ENCODE data around the gene ATP5PB. TPM values are rescaled to one million over a fixed set of nuclear protein-coding genes. Genes with fewer than 3 reads are reported as not detected.

ATP5PB gene
- total RNA-seq, 2 experiments from 2014 or later, result 286 to 303 TPM

DNA sequence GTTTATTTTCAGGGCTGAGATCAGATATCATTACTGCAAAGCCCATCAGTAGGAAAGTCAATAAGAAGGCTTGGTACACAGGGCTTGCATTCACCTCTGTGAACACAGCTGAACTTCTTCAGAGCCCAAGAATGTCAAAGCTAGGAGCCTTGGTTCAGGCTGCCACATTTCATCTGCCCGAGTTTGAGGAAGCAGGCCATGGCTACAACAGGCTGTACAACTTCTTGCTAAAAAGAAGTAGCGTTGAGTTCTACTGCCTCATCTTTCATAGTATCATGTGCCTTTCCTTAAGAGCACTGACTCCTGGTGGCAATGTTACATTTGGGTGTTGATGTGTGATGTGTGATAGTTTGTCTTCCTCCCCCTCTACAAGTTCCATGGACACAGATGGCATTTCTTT, 34.6 kb downstream of the ATP5PB start:
- Histone ChIP-seq H3K27ac (ENCODE audit: low read depth, low read length, poor library complexity, severe bottlenecking) (no peak overlapping the region), H4K20me1 (ENCODE audit: insufficient read depth, low read length) (no peaks in the 10 kb centered on the region), H3K79me2 (ENCODE audit: insufficient read depth, low read depth, low read length) (no peaks in the 10 kb centered on the region), H3K4me1 (ENCODE audit: insufficient read depth, low read length, poor library complexity, severe bottlenecking) (peaks cover 7% of the 10 kb centered on the region), H2AFZ (ENCODE audit: low read length) (no peak overlapping the region), H3K36me3 (ENCODE audit: insufficient read depth, low read length) (no peaks in the 10 kb centered on the region), H3K4me2 (ENCODE audit: low read length) (no peak overlapping the region), H3K4me3 (ENCODE audit: low read depth, low read length, poor library complexity, severe bottlenecking) (no peak overlapping the region), H3K9me2 (ENCODE audit: insufficient read depth, low read length) (no peaks in the 10 kb centered on the region), H3K9me3 (ENCODE audit: low read length) (no peaks in the 10 kb centered on the region)
- TF ChIP-seq, protein P1, sequence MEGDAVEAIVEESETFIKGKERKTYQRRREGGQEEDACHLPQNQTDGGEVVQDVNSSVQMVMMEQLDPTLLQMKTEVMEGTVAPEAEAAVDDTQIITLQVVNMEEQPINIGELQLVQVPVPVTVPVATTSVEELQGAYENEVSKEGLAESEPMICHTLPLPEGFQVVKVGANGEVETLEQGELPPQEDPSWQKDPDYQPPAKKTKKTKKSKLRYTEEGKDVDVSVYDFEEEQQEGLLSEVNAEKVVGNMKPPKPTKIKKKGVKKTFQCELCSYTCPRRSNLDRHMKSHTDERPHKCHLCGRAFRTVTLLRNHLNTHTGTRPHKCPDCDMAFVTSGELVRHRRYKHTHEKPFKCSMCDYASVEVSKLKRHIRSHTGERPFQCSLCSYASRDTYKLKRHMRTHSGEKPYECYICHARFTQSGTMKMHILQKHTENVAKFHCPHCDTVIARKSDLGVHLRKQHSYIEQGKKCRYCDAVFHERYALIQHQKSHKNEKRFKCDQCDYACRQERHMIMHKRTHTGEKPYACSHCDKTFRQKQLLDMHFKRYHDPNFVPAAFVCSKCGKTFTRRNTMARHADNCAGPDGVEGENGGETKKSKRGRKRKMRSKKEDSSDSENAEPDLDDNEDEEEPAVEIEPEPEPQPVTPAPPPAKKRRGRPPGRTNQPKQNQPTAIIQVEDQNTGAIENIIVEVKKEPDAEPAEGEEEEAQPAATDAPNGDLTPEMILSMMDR (conservative IDR thresholded peaks at IDR 0.05; ENCODE audit: low read length), result no peak
- TF ChIP-seq EZH2phosphoT487 (IDR thresholded peaks at IDR 0.05; ENCODE audit: borderline replicate concordance, low read depth, low read length), result no peak
- intact Hi-C loops (cut with micrococcal nuclease; ENCODE audit: unreplicated experiment), result loop anchor here (5.0 kb wide), 2 partner anchors 228 to 273 kb away; partner anchors contain the start of gene DDX20
- no peak for DNase-seq (ENCODE audit: low spot score)
- BruUV-seq (replicated peaks), result no TSS peak
- ChIA-PET CTCF (ENCODE audit: unreplicated experiment) (no interaction called here), POLR2A (interaction anchor here (0.5 to 0.7 kb wide), 2 partner anchors 15 to 38 kb away, joined by 3 read pairs; no protein-coding TSS in a partner anchor)

DNA sequence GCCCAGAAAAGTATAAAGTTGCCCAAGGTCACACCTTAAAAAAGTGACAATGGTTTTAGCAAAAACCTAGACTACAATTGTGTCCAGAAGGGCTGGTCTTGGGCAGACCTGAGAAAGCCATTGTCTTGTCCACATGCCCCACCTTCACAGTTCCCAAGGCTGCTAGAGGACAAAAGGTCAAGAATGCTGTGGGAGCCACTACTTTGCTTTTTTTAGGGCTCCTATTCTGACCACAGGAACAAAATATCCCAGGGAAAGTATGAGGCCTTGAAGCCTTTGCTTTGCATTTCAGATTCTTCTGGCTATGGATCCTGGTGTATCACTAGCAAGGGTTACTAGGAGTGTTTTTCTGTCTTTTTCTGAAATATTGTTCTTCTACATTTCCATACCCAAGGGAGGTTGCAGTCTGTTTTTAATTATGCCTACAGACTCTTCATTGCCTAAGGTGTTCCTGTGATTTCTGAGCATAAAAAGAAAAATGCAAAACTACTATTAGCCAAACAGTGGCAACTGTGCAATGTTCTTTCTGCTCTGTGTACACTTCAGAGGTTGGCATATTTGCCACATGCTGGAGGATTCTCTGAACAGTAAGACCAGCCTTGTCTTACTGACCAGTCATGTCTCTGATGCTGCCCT, 35.2 kb downstream of the ATP5PB start:
- H3K4me3 ChIP-seq (ENCODE audit: low read depth, low read length, poor library complexity, severe bottlenecking), result no peak overlapping the region
- DNase-seq (ENCODE audit: low spot score), result no peak
- no peaks in the 10 kb centered on the region for H4K20me1 ChIP-seq (ENCODE audit: insufficient read depth, low read length)
- no peaks in the 10 kb centered on the region for H3K9me3 ChIP-seq (ENCODE audit: low read length)
- BruUV-seq (replicated peaks), result no TSS peak
- no peaks in the 10 kb centered on the region for H3K36me3 ChIP-seq (ENCODE audit: insufficient read depth, low read length)
- H3K27ac ChIP-seq (ENCODE audit: low read depth, low read length, poor library complexity, severe bottlenecking), result no peak overlapping the region
- CTCF ChIA-PET (ENCODE audit: unreplicated experiment), result no interaction called here
- peaks cover 7% of the 10 kb centered on the region for H3K4me1 ChIP-seq (ENCODE audit: insufficient read depth, low read length, poor library complexity, severe bottlenecking)
- H3K4me2 ChIP-seq (ENCODE audit: low read length), result no peak overlapping the region
- POLR2A ChIA-PET, result interaction anchor here (0.5 to 1.9 kb wide), 6 partner anchors 8 to 232 kb away, joined by 3 to 9 read pairs (median 4); no protein-coding TSS in a partner anchor
- H2AFZ ChIP-seq (ENCODE audit: low read length), result no peak overlapping the region
- intact Hi-C loops (cut with micrococcal nuclease; ENCODE audit: unreplicated experiment), result loop anchor here (5.0 kb wide), 2 partner anchors 228 to 273 kb away; partner anchors contain the start of gene DDX20
- no peaks in the 10 kb centered on the region for H3K79me2 ChIP-seq (ENCODE audit: insufficient read depth, low read depth, low read length)
- TF ChIP-seq EZH2phosphoT487 (IDR thresholded peaks at IDR 0.05; ENCODE audit: borderline replicate concordance, low read depth, low read length), result no peak
- TF ChIP-seq, protein P1 (conservative IDR thresholded peaks at IDR 0.05; ENCODE audit: low read length), result no peak
- H3K9me2 ChIP-seq (ENCODE audit: insufficient read depth, low read length), result no peaks in the 10 kb centered on the region

DNA sequence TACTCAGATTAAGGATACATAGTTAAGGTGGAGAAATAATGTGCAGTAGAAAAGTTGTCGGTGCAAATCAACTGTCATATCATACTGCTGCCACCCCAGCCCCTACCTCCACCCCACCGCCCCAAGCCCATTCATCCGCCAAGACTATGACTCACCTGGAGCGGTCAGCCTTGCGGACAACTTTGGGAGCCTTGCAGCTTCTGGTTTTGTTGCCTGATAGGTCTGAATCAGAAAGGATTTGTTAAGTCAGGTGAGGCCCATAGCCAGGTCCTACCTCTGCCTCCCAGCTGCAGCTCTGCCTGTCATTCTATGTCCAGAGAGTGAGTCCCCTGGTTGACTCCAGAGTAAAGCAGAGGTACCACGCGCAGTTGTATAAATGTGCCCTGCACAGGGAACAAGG, 37.2 kb downstream of the ATP5PB start:
- Histone ChIP-seq H3K79me2 (ENCODE audit: insufficient read depth, low read depth, low read length) (no peaks in the 10 kb centered on the region), H3K9me2 (ENCODE audit: insufficient read depth, low read length) (no peaks in the 10 kb centered on the region), H3K27ac (ENCODE audit: low read depth, low read length, poor library complexity, severe bottlenecking) (no peak overlapping the region), H4K20me1 (ENCODE audit: insufficient read depth, low read length) (no peaks in the 10 kb centered on the region), H2AFZ (ENCODE audit: low read length) (no peak overlapping the region), H3K4me3 (ENCODE audit: low read depth, low read length, poor library complexity, severe bottlenecking) (no peak overlapping the region), H3K4me1 (ENCODE audit: insufficient read depth, low read length, poor library complexity, severe bottlenecking) (no peaks in the 10 kb centered on the region), H3K36me3 (ENCODE audit: insufficient read depth, low read length) (no peaks in the 10 kb centered on the region), H3K9me3 (ENCODE audit: low read length) (no peaks in the 10 kb centered on the region), H3K4me2 (ENCODE audit: low read length) (no peak overlapping the region)
- BruUV-seq (replicated peaks), result no TSS peak
- no peak for DNase-seq (ENCODE audit: low spot score)
- CTCF ChIA-PET (ENCODE audit: unreplicated experiment), result no interaction called here
- intact Hi-C loops (cut with micrococcal nuclease; ENCODE audit: unreplicated experiment), result no loop called here
- POLR2A ChIA-PET, result interaction anchor here (0.7 to 1.9 kb wide), 4 partner anchors 10 to 282 kb away, joined by 4 to 9 read pairs (median 5); no protein-coding TSS in a partner anchor
- TF ChIP-seq EZH2phosphoT487 (IDR thresholded peaks at IDR 0.05; ENCODE audit: borderline replicate concordance, low read depth, low read length), result no peak
- TF ChIP-seq, protein P1 (conservative IDR thresholded peaks at IDR 0.05; ENCODE audit: low read length), result no peak
